H1 (cell line): ENCODE data around the gene USP20. TPM values are rescaled to one million over a fixed set of nuclear protein-coding genes. Genes with fewer than 3 reads are reported as not detected.
A peak's percentile ranks its signal among the peaks of the same experiment; 100 is the strongest.

Experiments
- CTCF ChIA-PET: fragments of 300-600 bp; sonication (Branson Sonifier 250); formaldehyde crosslinking; loops from one replicate; lab custom pipeline; 2021; ENCODE audit not compliant: partially characterized antibody; lab: Charles Lee
- POLR2A ChIA-PET: fragments of 300-600 bp; sonication (Branson Sonifier 250); formaldehyde crosslinking; loops from one replicate; lab custom pipeline; 2021; ENCODE audit warnings: inconsistent platforms; ENCODE audit not compliant: partially characterized antibody; lab: Charles Lee
- DNase-seq, 2 experiments: peaks; one replicate each; pipeline versions ENCODE4 v3.0.0 to v3.0.0-alpha.2; 2010 to 2022; ENCODE audit warnings: low spot score in 2 of 2, low read depth in 1 of 2, mixed read lengths in 1 of 2
- FAIRE-seq: peaks from 2 replicates; lab custom pipeline; 2011; peaks lifted over from hg19 to GRCh38; lab: Jason Lieb, UNC
- H2AFZ ChIP-seq: 2 replicates; pipeline ENCODE4 v1.8.1; 2012; ENCODE audit warnings: low read length, inconsistent platforms
- H2AK5ac ChIP-seq: 2 replicates; pipeline ENCODE4 v1.6.1; 2013; ENCODE audit warnings: low read depth, low read length
- H2BK120ac ChIP-seq: replicated peaks from 2 replicates; pipeline ENCODE3; 2013; ENCODE audit warnings: low read depth, low read length, inconsistent platforms
- H2BK12ac ChIP-seq: 2 replicates; pipeline ENCODE4 v1.6.1; 2013; ENCODE audit warnings: low read depth, low read length
- H2BK15ac ChIP-seq: 2 replicates; pipeline ENCODE4 v1.6.1; 2013; ENCODE audit warnings: low read length
- H2BK20ac ChIP-seq: 2 replicates; pipeline ENCODE4 v1.6.1; 2013; ENCODE audit warnings: low read length
- H2BK5ac ChIP-seq: 2 replicates; pipeline ENCODE4 v1.6.1; 2013; ENCODE audit warnings: low read depth, low read length
- H3K14ac ChIP-seq: 2 replicates; pipeline ENCODE4 v1.6.1; 2013; ENCODE audit warnings: inconsistent platforms; ENCODE audit not compliant: insufficient read length
- H3K18ac ChIP-seq: 2 replicates; pipeline ENCODE4 v1.6.1; 2013; ENCODE audit warnings: low read length; ENCODE audit errors: extremely low read depth
- H3K23ac ChIP-seq: 2 replicates; pipeline ENCODE4 v1.6.1; 2013; ENCODE audit warnings: inconsistent platforms; ENCODE audit not compliant: insufficient read length
- H3K23me2 ChIP-seq: 2 replicates; pipeline ENCODE4 v1.6.1; 2013; ENCODE audit warnings: low read depth, low read length
- H3K27ac ChIP-seq: 2 replicates; pipeline ENCODE4 v1.6.1; 2011; ENCODE audit warnings: low read depth, low read length, inconsistent platforms
- H3K27me3 ChIP-seq, 4 experiments: replicated peaks in 1 of 4; 1 replicate in 1 of 4; 2 replicates in 3 of 4; pipeline versions ENCODE4 v1.6.1 to v1.8.1; 2011 to 2013; ENCODE audit warnings: low read length in 3 of 4, mild to moderate bottlenecking in 3 of 4, inconsistent platforms in 2 of 4, mixed read lengths in 2 of 4, moderate library complexity in 1 of 4; ENCODE audit not compliant: control insufficient read depth in 3 of 4, insufficient read depth in 3 of 4; ENCODE audit errors: extremely low read depth in 1 of 4
- H3K36me3 ChIP-seq, 4 experiments: 2 replicates each; pipeline versions ENCODE4 v1.6.1 to v1.8.1; 2011 to 2013; ENCODE audit warnings: mild to moderate bottlenecking in 4 of 4, low read length in 3 of 4, moderate library complexity in 2 of 4, control low read depth in 1 of 4, inconsistent platforms in 1 of 4; ENCODE audit not compliant: insufficient read depth in 4 of 4, control insufficient read depth in 2 of 4
- H3K4ac ChIP-seq: replicated peaks from 2 replicates; pipeline ENCODE3; 2013; ENCODE audit warnings: low read length, low read depth, mixed read lengths, inconsistent platforms; ENCODE audit not compliant: insufficient read length
- H3K4me1 ChIP-seq, 4 experiments: replicated peaks in 1 of 4; 1 replicate in 1 of 4; 2 replicates in 3 of 4; pipeline versions ENCODE4 v1.6.1 to v1.8.1; 2011 to 2013; ENCODE audit warnings: low read length in 3 of 4, inconsistent platforms in 2 of 4, mixed read lengths in 1 of 4; ENCODE audit not compliant: insufficient read depth in 4 of 4, control insufficient read depth in 3 of 4
- H3K4me2 ChIP-seq, 2 experiments: 2 replicates each; pipeline versions ENCODE4 v1.6.1 to v1.8.1; 2011 to 2013; ENCODE audit warnings: low read depth in 2 of 2, low read length in 2 of 2, control low read depth in 1 of 2, inconsistent platforms in 1 of 2, mild to moderate bottlenecking in 1 of 2; ENCODE audit not compliant: insufficient read depth in 1 of 2
- H3K4me3 ChIP-seq, 4 experiments: fragments of 200-600, 300-600 bp in 1 of 4; sonication (generic), shearing (Covaris generic), sonication (Bioruptor Twin) in 1 of 4; 2 replicates each; pipeline versions ENCODE4 v1.5.1 to v1.8.1; 2011 to 2016; ENCODE audit warnings: low read length in 4 of 4, low read depth in 3 of 4, control low read depth in 2 of 4, inconsistent platforms in 2 of 4, mild to moderate bottlenecking in 2 of 4, mixed read lengths in 1 of 4, moderate library complexity in 1 of 4; ENCODE audit not compliant: insufficient read depth in 2 of 4; ENCODE audit errors: extremely low read depth in 1 of 4
- H3K56ac ChIP-seq: replicated peaks from 2 replicates; pipeline ENCODE3; 2013; ENCODE audit warnings: low read depth, mild to moderate bottlenecking, mixed read lengths, low read length, inconsistent platforms; ENCODE audit not compliant: insufficient read length
- H3K79me1 ChIP-seq: 2 replicates; pipeline ENCODE4 v1.6.1; 2013; ENCODE audit warnings: low read depth, low read length, control low read depth
- H3K79me2 ChIP-seq, 2 experiments: 2 replicates each; pipeline versions ENCODE4 v1.6.1 to v1.8.1; 2012 to 2013; ENCODE audit warnings: low read length in 2 of 2, mild to moderate bottlenecking in 2 of 2, inconsistent platforms in 1 of 2; ENCODE audit not compliant: insufficient read depth in 2 of 2, control insufficient read depth in 1 of 2
- H3K9ac ChIP-seq, 4 experiments: replicated peaks in 1 of 4; 1 replicate in 1 of 4; 2 replicates in 3 of 4; pipeline versions ENCODE4 v1.6.1 to v1.8.1; 2011 to 2013; ENCODE audit warnings: low read depth in 3 of 4, low read length in 3 of 4, control low read depth in 2 of 4, mild to moderate bottlenecking in 2 of 4, moderate library complexity in 2 of 4, inconsistent platforms in 1 of 4; ENCODE audit errors: extremely low read depth in 1 of 4
- H3K9me3 ChIP-seq, 2 experiments: 2 replicates each; pipeline versions ENCODE4 v1.6.1 to v1.8.1; 2012 to 2013; ENCODE audit warnings: mild to moderate bottlenecking in 2 of 2, moderate library complexity in 2 of 2, control low read depth in 1 of 2, inconsistent platforms in 1 of 2, low read depth in 1 of 2, low read length in 1 of 2, mixed read lengths in 1 of 2; ENCODE audit not compliant: insufficient read depth in 2 of 2
- H4K20me1 ChIP-seq, 2 experiments: replicated peaks in 1 of 2; 2 replicates each; pipeline versions ENCODE3 to v1.8.1; 2011 to 2013; ENCODE audit warnings: inconsistent platforms in 2 of 2, low read length in 2 of 2, mild to moderate bottlenecking in 1 of 2; ENCODE audit not compliant: insufficient read depth in 2 of 2, control insufficient read depth in 1 of 2
- H4K5ac ChIP-seq: 2 replicates; pipeline ENCODE4 v1.6.1; 2013; ENCODE audit warnings: low read length, low read depth, mixed read lengths, inconsistent platforms; ENCODE audit not compliant: insufficient read length
- H4K8ac ChIP-seq: 2 replicates; pipeline ENCODE4 v1.8.0; 2013; ENCODE audit warnings: mild to moderate bottlenecking, moderate library complexity, low read length, inconsistent platforms; ENCODE audit not compliant: insufficient read depth; ENCODE audit errors: extremely low read depth
- H4K91ac ChIP-seq: replicated peaks from 2 replicates; pipeline ENCODE3; 2013; ENCODE audit warnings: low read length, mixed read lengths, inconsistent platforms; ENCODE audit not compliant: insufficient read length
- BRCA1 ChIP-seq: IDR thresholded peaks from 2 replicates; pipeline ENCODE4 v1.6.1; 2012; ENCODE audit warnings: low read depth, low read length, improper control_type of control experiment
- HDAC2 ChIP-seq, 2 experiments: fragments of 300-600 bp in 1 of 2; sonication (generic) in 1 of 2; IDR thresholded peaks; 2 replicates each; pipeline ENCODE4 v1.6.1; 2011 to 2012; ENCODE audit warnings: low read depth in 2 of 2, low read length in 2 of 2, mild to moderate bottlenecking in 2 of 2, moderate library complexity in 2 of 2, borderline replicate concordance in 1 of 2, inconsistent platforms in 1 of 2
- HDAC6 ChIP-seq: IDR thresholded peaks from one replicate; pipeline ENCODE4 v1.7.1; 2012; ENCODE audit warnings: low read depth, mild to moderate bottlenecking, inconsistent platforms, low read length, moderate library complexity
- KDM4A ChIP-seq: IDR thresholded peaks from one replicate; pipeline ENCODE4 v1.7.1; 2012; ENCODE audit warnings: low read depth, mild to moderate bottlenecking, moderate library complexity, low read length, inconsistent platforms; ENCODE audit not compliant: severe bottlenecking
- NANOG ChIP-seq: IDR thresholded peaks from 2 replicates; pipeline ENCODE4 v1.6.1; 2011; ENCODE audit warnings: low read length, low read depth, mild to moderate bottlenecking, inconsistent platforms; ENCODE audit not compliant: insufficient read depth, poor library complexity, severe bottlenecking
- NRF1 ChIP-seq: IDR thresholded peaks from 2 replicates; pipeline ENCODE4 v1.6.1; 2011; ENCODE audit warnings: mild to moderate bottlenecking, low read depth, low read length, improper control_type of control experiment
- RFX5 ChIP-seq: IDR thresholded peaks from 2 replicates; pipeline ENCODE4 v1.6.1; 2011; ENCODE audit warnings: low read depth, low read length, improper control_type of control experiment, borderline replicate concordance
- RNF2 ChIP-seq: fragments of 200-900, 300-1000 bp; sonication (generic); IDR thresholded peaks from 2 replicates; pipeline ENCODE4 v1.7.1; 2016; ENCODE audit warnings: borderline replicate concordance, low read depth, mild to moderate bottlenecking, antibody characterized with exemption, low read length; ENCODE audit not compliant: poor library complexity, severe bottlenecking; ENCODE audit errors: missing control alignments
- SIN3A ChIP-seq, 2 experiments: IDR thresholded peaks in 1 of 2; conservative IDR thresholded peaks in 1 of 2; 2 replicates each; pipeline ENCODE4 v1.6.1; 2011 to 2012; ENCODE audit warnings: low read length in 2 of 2, improper control_type of control experiment in 1 of 2, low read depth in 1 of 2, mild to moderate bottlenecking in 1 of 2
- SP2 ChIP-seq: IDR thresholded peaks from 2 replicates; pipeline ENCODE4 v1.6.1; 2012; ENCODE audit warnings: mild to moderate bottlenecking, low read length, inconsistent platforms
- SRF ChIP-seq: IDR thresholded peaks from 2 replicates; pipeline ENCODE4 v1.6.1; 2011; ENCODE audit warnings: mild to moderate bottlenecking, low read depth, low read length, moderate library complexity
- TBP ChIP-seq: IDR thresholded peaks from 2 replicates; pipeline ENCODE4 v1.6.1; 2011; ENCODE audit warnings: low read depth, low read length, improper control_type of control experiment
- TEAD4 ChIP-seq: IDR thresholded peaks from 2 replicates; pipeline ENCODE4 v1.6.1; 2012; ENCODE audit warnings: low read depth, low read length, inconsistent platforms, mixed read lengths
- YY1 ChIP-seq: IDR thresholded peaks from 2 replicates; pipeline ENCODE4 v1.6.1; 2011; ENCODE audit warnings: low read depth, mild to moderate bottlenecking, low read length
- WGBS, 2 experiments: shearing (Covaris generic) in 1 of 2; methylation state at CpG; one replicate each; pipeline versions ENCODE4 v1.1.6 to v1.1.7; 2013 to 2015; ENCODE audit warnings: low lambda C conversion rate in 2 of 2, mixed read lengths in 2 of 2, inconsistent platforms in 1 of 2, low coverage in 1 of 2, missing lambda C conversion rate in 1 of 2; ENCODE audit not compliant: insufficient replicate concordance in 2 of 2, insufficient coverage in 1 of 2, insufficient read length in 1 of 2; ENCODE audit errors: extremely low coverage in 1 of 2, missing lambda C conversion rate in 1 of 2; 5-methylcytosine and 5-hydroxymethylcytosine counted together
- polyA plus RNA-seq, 7 experiments: library from polyadenylated mRNA; depleted of rRNA in 3 of 7; stranded (reverse) in 5 of 7; unstranded in 2 of 7; fragments of >200 nt in 5 of 7; fragments of 200-250 nt in 2 of 7; gene quantifications; 1 replicate in 5 of 7; 2 replicates in 1 of 7; 4 replicates in 1 of 7; pipeline versions ENCODE4 v1.2.1 to v1.2.3, GENCODE V29; 2011 to 2013; ENCODE audit warnings: missing spikeins in 2 of 7, mixed read lengths in 2 of 7
- total RNA-seq: library from RNA; stranded (reverse); fragmentation: NEBNext Ultra II Directional; extraction: Animal tissue kit (Norgen Biotek cat#: 25700); gene quantifications from 2 replicates; pipeline ENCODE4 v1.2.1, GENCODE V29; 2021

Gene USP20
- total and polyA plus RNA-seq, 2 of the 8 experiments (the other 6 are each of a cell fraction or from before 2014, with no cell fraction given): 13.4 to 23.0 TPM

DNA sequence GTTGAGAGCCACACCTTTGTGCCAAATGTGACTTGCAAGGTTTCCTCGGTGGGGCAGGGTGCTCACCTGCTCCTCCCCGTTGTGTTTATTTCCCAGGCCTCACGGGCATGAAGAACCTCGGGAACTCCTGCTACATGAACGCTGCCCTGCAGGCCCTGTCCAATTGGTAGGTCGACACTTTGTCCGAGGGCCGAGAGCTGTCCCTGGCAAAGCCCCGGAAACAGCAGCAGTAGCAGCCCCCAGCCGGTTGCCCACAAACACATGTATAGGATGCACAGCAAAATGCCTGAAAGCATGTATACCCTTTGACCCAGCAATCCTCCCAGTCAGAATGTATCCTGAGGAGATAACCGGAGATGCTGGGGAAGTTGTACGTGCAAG is 26.2 kb downstream of the USP20 start:
- Histone ChIP-seq H2BK20ac (no peak overlapping the region), H3K23ac (no peak overlapping the region)
- TF ChIP-seq HDAC2 (IDR thresholded peaks at IDR 0.05; ENCODE audit: borderline replicate concordance in 1 of 2, low read depth in 2 of 2, low read length in 2 of 2) (no peak), BRCA1 (no peak), NRF1 (no peak), RFX5 (no peak), HDAC6 (no peak), SRF (no peak), SP2 (no peak), TEAD4 (no peak), SIN3A (conservative IDR thresholded peaks at IDR 0.05 in 1 of 2, IDR thresholded peaks at IDR 0.05 in 1 of 2; ENCODE audit: low read depth in 1 of 2, low read length in 2 of 2) (no peak), NANOG (no peak), YY1 (no peak), TBP (no peak), RNF2 (no peak), KDM4A (no peak)

More for the DNA sequence above, 26.2 kb downstream of the USP20 start:
- Histone ChIP-seq H3K36me3 (peaks cover 0 to 6% (median 0%) of the 10 kb centered on the region in 4 experiments; a peak in 3 of 8 replicates), H4K8ac (no peak overlapping the region), H3K9me3 (no peaks in the 10 kb centered on the region), H2AFZ (no peak overlapping the region), H3K4ac (no peak overlapping the region), H4K5ac (no peak overlapping the region), H3K9ac (0 out of 7 replicates have a peak overlapping the region, but pooled peaks of 1 of the 4 experiments have one; percentile 7), H3K4me2 (no peak overlapping the region), H3K4me3 (no peak overlapping the region), H2AK5ac (no peak overlapping the region), H3K23me2 (no peaks in the 10 kb centered on the region), H3K79me2 (no peaks in the 10 kb centered on the region), H3K18ac (no peak overlapping the region), H2BK120ac (no peak overlapping the region), H3K14ac (no peak overlapping the region), H3K27me3 (no peaks in the 10 kb centered on the region), H3K79me1 (no peaks in the 10 kb centered on the region), H3K4me1 (no peaks in the 10 kb centered on the region), H2BK15ac (no peak overlapping the region), H4K91ac (no peak overlapping the region), H2BK5ac (no peak overlapping the region), H3K27ac (no peak overlapping the region), H2BK12ac (no peak overlapping the region), H3K56ac (no peak overlapping the region), H4K20me1 (peaks cover 3 to 4% of the 10 kb centered on the region in 2 experiments)
- ChIA-PET POLR2A (no interaction called here), CTCF (interaction anchor here (0.6 to 1.3 kb wide), 2 partner anchors 19 to 24 kb away, joined by 3 to 5 read pairs; no protein-coding TSS in a partner anchor)
- FAIRE-seq: no peak
- no peak for DNase-seq
- WGBS, 2 experiments: 89% methylated on average over 11 of the region's 12 CpGs; no CpG with 5 or more reads in 1 of the 2 experiments
